Pancreas (tissue), 10 donors: ENCODE measurements around the gene ACTN3. TPM values are rescaled to one million over a fixed set of nuclear protein-coding genes. Genes with fewer than 3 reads are reported as not detected.

Source experiments
- ATAC-seq, 4 donors: fragments of 200-7000 bp; cut with Tn5 transposase; one replicate each; pipeline versions ENCODE4 v1.8.0 to v1.9.1; 2020; ENCODE audit warnings: mild to moderate bottlenecking in 4 of 4, moderate library complexity in 4 of 4
- DNase-seq, 6 donors: peaks; one replicate each; pipeline ENCODE4 v3.0.0-alpha.2; 2020
- FAIRE-seq: peaks from 2 replicates; lab custom pipeline; 2012; peaks lifted over from hg19 to GRCh38; lab: Jason Lieb, UNC
- H3K27ac ChIP-seq, 4 donors: fragments of 200-600 bp; sonication (generic); 1 replicate in 3 of 4; 2 replicates in 1 of 4; pipeline versions ENCODE4 v1.5.0 to v1.8.0; 2020
- H3K27me3 ChIP-seq, 4 donors: fragments of 200-600 bp; one replicate each; pipeline ENCODE4 v1.8.0; 2021
- H3K36me3 ChIP-seq, 3 donors: fragments of 200-600 bp; sonication (generic) in 1 of 3; one replicate each; pipeline versions ENCODE4 v1.5.0 to v1.8.0; 2020 to 2021
- H3K4me1 ChIP-seq, 3 donors: fragments of 200-600 bp; one replicate each; pipeline ENCODE4 v1.8.0; 2021
- H3K4me3 ChIP-seq, 4 donors: fragments of 200-600 bp; sonication (generic) in 2 of 4; one replicate each; pipeline versions ENCODE4 v1.5.0 to v1.8.0; 2020 to 2021
- H3K9me3 ChIP-seq, 4 donors: fragments of 200-600 bp; one replicate each; pipeline ENCODE4 v1.8.0; 2021
- WGBS, 2 donors: extraction: QIAGEN DNeasy Blood & Tissue Kit; methylation state at CpG; one replicate each; pipeline ENCODE4 v1.1.7; 2013; 5-methylcytosine and 5-hydroxymethylcytosine counted together
- intact Hi-C, 3 donors: fragments of 100-400 bp; cut with DNase I; formaldehyde crosslinking; loops; one replicate each; pipeline versions ENCODE4 v1.11.1 to v1.14.2; 2022
- polyA plus RNA-seq, 2 donors: library from polyadenylated mRNA; stranded (reverse); fragments of 200-250 nt; gene quantifications; one replicate each; pipeline ENCODE4 v1.2.3, GENCODE V29; 2013
- total RNA-seq, 6 donors: library from RNA; stranded (reverse); fragmentation: NEBNext Ultra II Directional in 4 of 6; extraction: Animal tissue kit (Norgen Biotek cat#: 25700) in 4 of 6; gene quantifications; one replicate each; pipeline versions ENCODE4 v1.2.1 to v1.2.4, GENCODE V29; 2021 to 2023
- TF ChIP-seq, protein P1 (sequence below), 4 donors: fragments of 200-600 bp; sonication (generic) in 3 of 4; IDR thresholded peaks; one replicate each; pipeline versions ENCODE4 v1.5.0 to v1.8.0; 2021; ENCODE audit warnings: antibody characterized with exemption in 4 of 4
- donor health status: healthy with polysubstance abuse.
- donor health status: DM: no; HTN: no; CAD: no; lungs with moderate emphysema.
- donor health status: DM: no; HTN: no; CAD: no.
- donor health status: control.
- donor health status: control.
- donor health status: Bipolar disorder and iron deficiency.
- donor health status: DM: yes; HTN: yes; CAD: no.
- donor health status: DM: no; HTN: no; CAD: no.
- donor health status: DM: no; HTN: no; CAD: no.
- donor health status: DM: yes; HTN: yes; CAD: no.

ACTN3 gene
- total RNA-seq (under 1 TPM in 1 of 6 donors, not detected in 5; 0.15 TPM), polyA plus RNA-seq (under 1 TPM in 1 of 2 donors, not detected in 1; 0.05 TPM)

DNA sequence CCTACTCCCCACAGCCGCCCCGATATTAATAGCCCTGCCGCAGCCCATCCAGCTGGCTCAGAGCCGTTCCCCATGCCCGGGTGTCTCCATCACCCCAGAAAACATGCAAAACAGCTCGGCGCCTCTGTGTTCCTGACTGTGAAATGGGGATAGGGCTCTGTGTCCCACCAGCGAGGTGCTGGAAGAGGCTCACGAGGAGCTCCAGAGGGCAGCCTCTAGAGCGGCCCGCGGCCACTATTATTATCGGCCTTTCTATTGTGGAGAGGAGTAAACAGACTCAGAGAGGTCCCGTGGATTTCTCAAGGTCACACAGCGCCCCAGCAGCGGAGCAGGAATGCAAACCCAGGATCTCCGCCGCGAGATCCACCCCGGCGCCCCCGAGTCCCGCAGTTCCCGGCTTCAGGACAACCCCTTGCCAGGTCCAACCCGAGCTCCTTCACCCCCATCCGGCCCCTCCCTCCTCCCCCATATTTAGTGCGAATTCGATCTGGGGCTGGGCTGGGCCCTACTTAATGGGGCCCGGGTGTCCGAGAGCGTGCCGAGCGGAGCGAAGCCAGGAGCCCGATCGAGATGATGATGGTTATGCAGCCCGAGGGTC lies at the start of gene ACTN3:
Gene ACTN3 (plus strand): TSS at position 536 of the 598 bp plus-strand sequence. CDS start 35 bp downstream, at position 571.
- no peaks in the 10 kb centered on the region for H3K36me3 ChIP-seq
- H3K27ac ChIP-seq, result peak within 1 kb of the TSS; percentile 33 to 83 (median 54)
- H3K4me3 ChIP-seq, result peak within 1 kb of the TSS; percentile 82 to 94 (median 90)
- peak in 1 of 4 donors; percentile 0 for ATAC-seq
- TF ChIP-seq, protein P1, sequence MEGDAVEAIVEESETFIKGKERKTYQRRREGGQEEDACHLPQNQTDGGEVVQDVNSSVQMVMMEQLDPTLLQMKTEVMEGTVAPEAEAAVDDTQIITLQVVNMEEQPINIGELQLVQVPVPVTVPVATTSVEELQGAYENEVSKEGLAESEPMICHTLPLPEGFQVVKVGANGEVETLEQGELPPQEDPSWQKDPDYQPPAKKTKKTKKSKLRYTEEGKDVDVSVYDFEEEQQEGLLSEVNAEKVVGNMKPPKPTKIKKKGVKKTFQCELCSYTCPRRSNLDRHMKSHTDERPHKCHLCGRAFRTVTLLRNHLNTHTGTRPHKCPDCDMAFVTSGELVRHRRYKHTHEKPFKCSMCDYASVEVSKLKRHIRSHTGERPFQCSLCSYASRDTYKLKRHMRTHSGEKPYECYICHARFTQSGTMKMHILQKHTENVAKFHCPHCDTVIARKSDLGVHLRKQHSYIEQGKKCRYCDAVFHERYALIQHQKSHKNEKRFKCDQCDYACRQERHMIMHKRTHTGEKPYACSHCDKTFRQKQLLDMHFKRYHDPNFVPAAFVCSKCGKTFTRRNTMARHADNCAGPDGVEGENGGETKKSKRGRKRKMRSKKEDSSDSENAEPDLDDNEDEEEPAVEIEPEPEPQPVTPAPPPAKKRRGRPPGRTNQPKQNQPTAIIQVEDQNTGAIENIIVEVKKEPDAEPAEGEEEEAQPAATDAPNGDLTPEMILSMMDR (IDR thresholded peaks at IDR 0.05), result no peak
- intact Hi-C loops, result no loop called here
- peaks cover 0 to 15% (median 0%) of the 10 kb centered on the region in 3 donors for H3K4me1 ChIP-seq
- WGBS, 2 donors, result 7% methylated on average over 37 of the region's 37 CpGs
- H3K9me3 ChIP-seq, result no peaks in the 10 kb centered on the region
- H3K27me3 ChIP-seq, result no peaks in the 10 kb centered on the region
- no peak for FAIRE-seq
- DNase-seq, result peak in 4 of 6 donors; percentile 22 to 76 (median 44)

DNA sequence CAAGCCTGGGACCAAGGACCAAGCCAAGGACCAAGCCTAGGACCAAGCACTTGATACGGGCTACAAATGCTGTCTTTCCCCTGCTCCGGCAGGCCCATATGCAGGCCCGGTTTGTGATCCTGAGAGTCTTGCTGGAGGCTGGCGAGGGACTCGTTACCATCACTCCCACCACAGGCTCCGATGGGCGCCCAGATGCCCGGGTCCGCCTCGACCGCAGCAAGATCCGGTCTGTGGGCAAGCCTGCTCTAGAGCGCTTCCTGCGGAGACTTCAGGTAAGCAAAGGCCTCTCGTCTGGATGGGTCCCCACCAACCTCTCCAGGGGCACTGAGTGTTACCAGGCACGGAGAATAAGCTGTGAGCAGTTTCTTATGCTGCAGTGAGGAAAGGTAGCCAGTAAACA lies 49.5 kb upstream of the ACTN3 start:
- FAIRE-seq (no peak), ATAC-seq (no peak), DNase-seq (peak in 1 of 6 donors; percentile 62)
- no peaks in the 10 kb centered on the region for H3K9me3 ChIP-seq
- H3K27ac ChIP-seq, result no peak overlapping the region
- H3K36me3 ChIP-seq, result peaks cover 0 to 14% (median 0%) of the 10 kb centered on the region in 3 donors
- no peaks in the 10 kb centered on the region for H3K4me1 ChIP-seq
- no peak overlapping the region for H3K4me3 ChIP-seq
- TF ChIP-seq, protein P1 (IDR thresholded peaks at IDR 0.05), result no peak
- intact Hi-C loops, result no loop called here
- WGBS, 2 donors, result 96 to 97% methylated on average over 16 of the region's 16 CpGs
- no peaks in the 10 kb centered on the region for H3K27me3 ChIP-seq

DNA sequence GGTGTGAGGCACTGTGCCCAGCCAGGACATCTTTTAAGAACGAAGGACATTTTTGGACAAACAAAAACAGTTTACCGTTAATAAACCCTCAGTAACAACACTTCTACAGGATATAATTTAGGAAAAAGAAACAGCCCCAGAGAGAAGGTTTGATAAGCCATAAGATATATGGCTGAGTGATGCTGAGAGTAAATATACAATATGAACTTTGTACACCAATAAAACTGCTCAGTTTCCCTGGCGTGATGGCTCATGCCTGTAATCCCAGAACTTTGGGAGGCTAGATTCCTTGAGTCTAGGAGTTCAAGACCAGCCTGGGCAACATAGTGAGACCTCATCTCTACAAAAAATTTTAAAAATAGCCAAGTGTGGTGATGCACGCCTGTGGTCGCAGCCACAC lies 48.2 kb upstream of the ACTN3 start:
- Histone ChIP-seq H3K36me3 (peaks cover 0 to 7% (median 0%) of the 10 kb centered on the region in 3 donors), H3K27ac (no peak overlapping the region), H3K4me3 (no peak overlapping the region), H3K9me3 (no peaks in the 10 kb centered on the region), H3K27me3 (no peaks in the 10 kb centered on the region), H3K4me1 (no peaks in the 10 kb centered on the region)
- intact Hi-C loops, result no loop called here
- peak in 1 of 6 donors; percentile 5 for DNase-seq
- TF ChIP-seq, protein P1 (IDR thresholded peaks at IDR 0.05), result no peak
- 92 to 95% methylated on average over 5 of the region's 5 CpGs for WGBS, 2 donors
- no peak for FAIRE-seq
- ATAC-seq, result no peak

DNA sequence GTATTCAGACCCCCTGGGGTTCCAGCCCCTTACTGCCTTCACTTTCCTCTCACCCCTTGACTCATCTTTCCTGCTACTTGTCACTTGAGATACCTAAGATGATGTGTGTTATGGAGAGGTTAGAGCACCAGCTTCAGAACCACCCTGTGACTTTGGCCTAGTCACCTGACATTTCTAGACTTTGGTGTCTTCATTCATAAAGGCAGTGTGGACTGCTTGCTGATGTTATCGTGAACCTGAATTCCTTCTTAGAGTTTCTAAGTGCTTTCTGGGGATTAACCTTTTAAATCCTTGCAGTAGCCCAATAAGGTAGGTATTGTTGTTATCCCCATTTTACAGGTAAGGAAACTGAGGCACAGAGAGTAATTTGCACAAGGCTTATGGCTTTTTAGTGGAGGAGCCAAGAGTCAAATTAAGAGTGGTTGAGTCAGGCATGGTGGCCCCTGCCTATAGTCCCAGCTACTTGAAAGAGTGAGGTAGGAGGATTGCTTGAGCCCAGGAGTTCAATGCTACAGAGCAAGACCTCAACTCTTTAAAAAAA lies 41.4 kb upstream of the ACTN3 start:
- no peak for FAIRE-seq

More for the DNA sequence above, 41.4 kb upstream of the ACTN3 start:
- no peak overlapping the region for H3K27ac ChIP-seq
- no peak for DNase-seq
- peaks cover 0 to 2% (median 0%) of the 10 kb centered on the region in 3 donors for H3K36me3 ChIP-seq
- TF ChIP-seq, protein P1 (IDR thresholded peaks at IDR 0.05), result no peak
- ATAC-seq, result no peak
- intact Hi-C loops, result no loop called here
- no peaks in the 10 kb centered on the region for H3K4me1 ChIP-seq
- WGBS, 2 donors, result 0 to 89% methylated on average over 1 of the region's 1 CpG
- no peaks in the 10 kb centered on the region for H3K27me3 ChIP-seq
- H3K4me3 ChIP-seq, result no peak overlapping the region
- H3K9me3 ChIP-seq, result no peaks in the 10 kb centered on the region
